ENCODE data around the gene GDE1.

GRCh38 chr16:19482291-19482690 is 39.6 kb downstream of the GDE1 start:
- TF ChIP-seq CTCF (conservative IDR thresholded peaks at IDR 0.05 in 1 of 2, IDR thresholded peaks at IDR 0.05 in 1 of 2; ENCODE audit: extremely low read depth in 1 of 2, insufficient read depth in 1 of 2, low read depth in 1 of 2, low read length in 2 of 2) (no peak), EZH2 (IDR thresholded peaks at IDR 0.05; ENCODE audit: borderline replicate concordance, low read length) (no peak)
